ENCODE data around the gene ADAMTS17.

Gene ADAMTS17

GRCh38 chr15:100174159-100174903 is 167.4 kb downstream of the ADAMTS17 start:
- no peak for DNase-seq (ENCODE audit: low read depth, low spot score)

- DNase-seq (ENCODE audit: low read depth, low spot score) = no peak
These were observed 169.3 kb downstream of the ADAMTS17 start for GRCh38 chr15:100172356-100173024.

GRCh38 chr15:100171411-100171810 is 170.4 kb downstream of the ADAMTS17 start:
- DNase-seq (ENCODE audit: low read depth, low spot score) = no peak

- DNase-seq (ENCODE audit: low read depth, low spot score) = no peak
These were observed 171.2 kb downstream of the ADAMTS17 start for GRCh38 chr15:100170291-100171210.

GRCh38 chr15:100169615-100170290 is 172.0 kb downstream of the ADAMTS17 start:
- no peak for DNase-seq (ENCODE audit: low read depth, low spot score)

- no peak for DNase-seq (ENCODE audit: low read depth, low spot score)
These were observed 173.0 kb downstream of the ADAMTS17 start for GRCh38 chr15:100168787-100169186.

- no peak for DNase-seq (ENCODE audit: low read depth, low spot score)
These were observed 173.8 kb downstream of the ADAMTS17 start for GRCh38 chr15:100167884-100168375.

- DNase-seq (ENCODE audit: low read depth, low spot score) = no peak
These were observed 175.5 kb downstream of the ADAMTS17 start for GRCh38 chr15:100166313-100166712.

GRCh38 chr15:100163961-100164360 is 177.8 kb downstream of the ADAMTS17 start:
- DNase-seq (ENCODE audit: low read depth, low spot score) = no peak

- DNase-seq (ENCODE audit: low read depth, low spot score) = no peak
These were observed 180.8 kb downstream of the ADAMTS17 start for GRCh38 chr15:100160953-100161352.

- no peak for DNase-seq (ENCODE audit: low read depth, low spot score)
These were observed 182.3 kb downstream of the ADAMTS17 start for GRCh38 chr15:100159436-100159835.

- no peak for DNase-seq (ENCODE audit: low read depth, low spot score)
These were observed 183.4 kb downstream of the ADAMTS17 start for GRCh38 chr15:100158356-100158755.

GRCh38 chr15:100156201-100156600 is 185.6 kb downstream of the ADAMTS17 start:
- no peak for DNase-seq (ENCODE audit: low read depth, low spot score)

- DNase-seq (ENCODE audit: low read depth, low spot score) = no peak
These were observed 187.4 kb downstream of the ADAMTS17 start for GRCh38 chr15:100154338-100154737.

- DNase-seq (ENCODE audit: low read depth, low spot score) = no peak
These were observed 189.3 kb downstream of the ADAMTS17 start for GRCh38 chr15:100152463-100152862.

GRCh38 chr15:100150906-100151305 is 190.9 kb downstream of the ADAMTS17 start:
- DNase-seq (ENCODE audit: low read depth, low spot score) = no peak

GRCh38 chr15:100147828-100148227 is 193.9 kb downstream of the ADAMTS17 start:
- no peak for DNase-seq (ENCODE audit: low read depth, low spot score)

GRCh38 chr15:100143378-100143777 is 198.4 kb downstream of the ADAMTS17 start:
- no peak for DNase-seq (ENCODE audit: low read depth, low spot score)

GRCh38 chr15:100141311-100142001 is 200.3 kb downstream of the ADAMTS17 start:
- peak; percentile 43 for DNase-seq (ENCODE audit: low read depth, low spot score)

GRCh38 chr15:100140527-100141308 is 201.1 kb downstream of the ADAMTS17 start:
- no peak for DNase-seq (ENCODE audit: low read depth, low spot score)
